ENCODE measurements around the gene ZBTB16. TPM values are rescaled to one million over a fixed set of nuclear protein-coding genes. Genes with fewer than 3 reads are reported as not detected.

Gene ZBTB16
- total RNA-seq, 4 donors from 2014 or later, result 25.5 to 302 (median 151) TPM

DNA sequence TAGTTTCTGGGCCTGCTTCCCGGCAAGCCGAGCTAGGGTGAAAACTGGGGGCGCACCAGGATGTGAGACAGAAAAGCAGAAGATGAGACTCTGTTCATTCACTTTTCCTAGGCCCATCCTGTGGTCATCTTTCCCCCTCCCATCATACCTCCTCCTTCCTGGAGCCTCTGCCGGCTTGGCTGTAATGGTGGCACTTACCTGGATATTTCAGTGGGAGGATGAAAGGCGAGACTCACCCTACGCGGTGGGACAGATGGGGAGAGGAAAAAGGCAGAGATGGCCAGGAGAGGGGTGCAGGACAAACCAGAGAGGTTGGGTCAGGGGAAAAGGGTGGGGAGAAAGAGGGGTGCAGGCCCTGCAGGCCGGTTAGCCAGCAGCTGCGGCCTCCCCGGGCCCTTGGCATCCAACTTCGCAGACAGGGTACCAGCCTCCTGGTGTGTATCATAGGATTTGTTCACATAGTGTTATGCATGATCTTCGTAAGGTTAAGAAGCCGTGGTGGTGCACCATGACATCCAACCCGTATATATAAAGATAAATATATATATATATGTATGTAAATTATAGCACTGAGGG is 195.1 kb downstream of the ZBTB16 start:
- Histone ChIP-seq H3K27me3 (no peaks in the 10 kb centered on the region), H3K4me1 (peaks cover 5 to 14% of the 10 kb centered on the region in 2 donors), H3K9me3 (no peaks in the 10 kb centered on the region), H3K4me3 (no peak overlapping the region), H3K27ac (peak overlapping the region; percentile 0 to 73), H3K36me3 (no peaks in the 10 kb centered on the region)
- no peak for DNase-seq
- intact Hi-C loops (cut with DNase I; ENCODE audit: low total_unique reads), result loop anchor here (10.0 kb wide), 2 partner anchors 60 to 90 kb away; no protein-coding TSS in a partner anchor
- TF ChIP-seq, protein P1, sequence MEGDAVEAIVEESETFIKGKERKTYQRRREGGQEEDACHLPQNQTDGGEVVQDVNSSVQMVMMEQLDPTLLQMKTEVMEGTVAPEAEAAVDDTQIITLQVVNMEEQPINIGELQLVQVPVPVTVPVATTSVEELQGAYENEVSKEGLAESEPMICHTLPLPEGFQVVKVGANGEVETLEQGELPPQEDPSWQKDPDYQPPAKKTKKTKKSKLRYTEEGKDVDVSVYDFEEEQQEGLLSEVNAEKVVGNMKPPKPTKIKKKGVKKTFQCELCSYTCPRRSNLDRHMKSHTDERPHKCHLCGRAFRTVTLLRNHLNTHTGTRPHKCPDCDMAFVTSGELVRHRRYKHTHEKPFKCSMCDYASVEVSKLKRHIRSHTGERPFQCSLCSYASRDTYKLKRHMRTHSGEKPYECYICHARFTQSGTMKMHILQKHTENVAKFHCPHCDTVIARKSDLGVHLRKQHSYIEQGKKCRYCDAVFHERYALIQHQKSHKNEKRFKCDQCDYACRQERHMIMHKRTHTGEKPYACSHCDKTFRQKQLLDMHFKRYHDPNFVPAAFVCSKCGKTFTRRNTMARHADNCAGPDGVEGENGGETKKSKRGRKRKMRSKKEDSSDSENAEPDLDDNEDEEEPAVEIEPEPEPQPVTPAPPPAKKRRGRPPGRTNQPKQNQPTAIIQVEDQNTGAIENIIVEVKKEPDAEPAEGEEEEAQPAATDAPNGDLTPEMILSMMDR (IDR thresholded peaks at IDR 0.05), result no peak
- TF ChIP-seq POLR2A (IDR thresholded peaks at IDR 0.05), result no peak

DNA sequence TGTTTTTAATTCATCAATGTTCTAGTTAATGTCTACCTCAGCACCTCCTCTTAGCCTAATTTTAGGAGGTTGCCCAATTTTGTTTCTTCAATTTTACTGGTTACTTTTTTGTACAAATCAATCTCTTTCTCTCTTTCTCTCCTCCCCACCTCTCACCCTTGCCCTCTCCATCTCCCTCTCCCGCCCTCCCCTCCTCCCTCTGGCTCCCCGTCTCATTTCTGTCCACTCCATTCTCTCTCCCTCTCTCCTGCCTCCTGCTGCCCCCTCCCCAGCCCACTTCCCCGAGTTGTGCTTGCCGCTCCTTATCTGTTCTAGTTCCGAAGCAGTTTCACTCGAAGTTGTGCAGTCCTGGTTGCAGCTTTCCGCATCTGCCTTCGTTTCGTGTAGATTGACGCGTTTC is 195.8 kb downstream of the ZBTB16 start:
- peaks cover 5 to 14% of the 10 kb centered on the region in 2 donors for H3K4me1 ChIP-seq
- DNase-seq, result no peak
- no peaks in the 10 kb centered on the region for H3K9me3 ChIP-seq
- H3K36me3 ChIP-seq, result no peaks in the 10 kb centered on the region
- no peaks in the 10 kb centered on the region for H3K27me3 ChIP-seq
- intact Hi-C loops (cut with DNase I; ENCODE audit: low total_unique reads), result loop anchor here (10.0 kb wide), 2 partner anchors 60 to 90 kb away; no protein-coding TSS in a partner anchor
- no peak overlapping the region for H3K4me3 ChIP-seq
- peak overlapping the region; percentile 0 to 73 for H3K27ac ChIP-seq
- no peak for TF ChIP-seq POLR2A (IDR thresholded peaks at IDR 0.05)
- TF ChIP-seq, protein P1 (IDR thresholded peaks at IDR 0.05), result no peak

DNA sequence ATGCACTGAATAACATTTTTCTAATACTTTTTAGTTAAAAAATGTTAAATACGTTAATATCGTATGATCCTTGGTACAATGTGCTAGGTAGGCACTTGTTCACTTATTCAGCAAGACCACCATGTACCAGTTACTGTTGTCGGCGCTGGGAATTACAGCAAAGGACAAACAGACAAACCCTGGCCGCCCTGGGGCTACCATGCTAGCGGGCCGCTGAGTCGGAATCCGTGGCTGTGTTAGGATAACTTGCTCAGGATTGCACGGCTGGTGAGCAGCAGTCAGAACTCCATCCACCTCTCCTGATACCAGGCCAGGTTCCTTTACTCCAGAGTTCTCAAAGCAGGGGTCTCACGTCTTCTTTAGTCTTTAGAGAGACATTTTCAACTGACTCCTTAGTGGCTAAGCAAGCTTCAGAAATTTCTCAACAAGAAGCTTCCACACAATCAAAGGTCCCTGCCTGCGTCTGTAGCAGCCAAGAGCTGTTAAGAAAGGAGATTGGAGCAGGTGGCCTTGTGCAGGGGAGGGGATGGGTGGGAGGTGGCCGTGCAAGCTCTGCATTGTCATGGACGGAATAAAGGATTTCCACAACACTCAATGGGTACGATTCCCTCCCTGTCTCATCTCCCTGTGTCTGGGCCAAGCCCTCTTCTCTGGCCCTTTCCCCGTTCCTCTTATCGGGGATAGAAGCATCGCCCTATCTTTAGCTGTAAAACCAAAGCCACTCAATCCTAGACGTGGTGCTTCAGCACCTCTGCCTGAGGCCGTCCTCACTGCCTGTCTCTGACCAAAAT is 196.9 kb downstream of the ZBTB16 start:
- Histone ChIP-seq H3K36me3 (no peaks in the 10 kb centered on the region), H3K4me1 (peaks cover 5 to 7% of the 10 kb centered on the region in 2 donors), H3K27ac (peak overlapping the region; percentile 92 to 93), H3K4me3 (no peak overlapping the region), H3K9me3 (no peaks in the 10 kb centered on the region), H3K27me3 (no peaks in the 10 kb centered on the region)
- intact Hi-C loops (cut with DNase I; ENCODE audit: low total_unique reads), result loop anchor here (10.0 kb wide), 2 partner anchors 62 to 92 kb away; no protein-coding TSS in a partner anchor
- DNase-seq, result no peak
- TF ChIP-seq, protein P1 (IDR thresholded peaks at IDR 0.05), result no peak
- TF ChIP-seq POLR2A (IDR thresholded peaks at IDR 0.05), result no peak

DNA sequence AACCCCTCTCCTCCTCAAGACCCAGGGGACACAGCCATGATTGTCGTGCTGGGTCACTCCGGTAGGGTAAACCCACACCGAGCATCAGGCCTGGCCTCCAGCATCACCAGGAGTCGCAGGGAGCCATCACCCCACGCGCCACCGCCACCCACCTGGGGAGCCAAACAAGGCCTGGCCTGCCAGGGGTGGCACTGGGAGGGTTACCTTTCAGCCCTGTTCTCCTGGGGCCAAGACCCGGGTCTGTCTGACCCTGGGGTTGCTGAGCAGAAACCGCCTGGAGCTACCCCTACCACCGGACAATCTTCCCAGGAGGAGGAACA is 197.4 kb downstream of the ZBTB16 start:
- TF ChIP-seq, protein P1 (IDR thresholded peaks at IDR 0.05), result no peak
- no peak for TF ChIP-seq POLR2A (IDR thresholded peaks at IDR 0.05)
- Histone ChIP-seq H3K9me3 (no peaks in the 10 kb centered on the region), H3K4me1 (peaks cover 3 to 5% of the 10 kb centered on the region in 2 donors), H3K27me3 (no peaks in the 10 kb centered on the region), H3K4me3 (no peak overlapping the region), H3K36me3 (no peaks in the 10 kb centered on the region), H3K27ac (peak overlapping the region; percentile 92 to 93)
- no peak for DNase-seq
- intact Hi-C loops (cut with DNase I; ENCODE audit: low total_unique reads), result loop anchor here (10.0 kb wide), 2 partner anchors 62 to 92 kb away; no protein-coding TSS in a partner anchor

Data from uterus (tissue), 4 donors.